HEK293 (cell line): ENCODE results near the gene SPATA31D1.
A peak's percentile ranks its signal among the peaks of the same experiment; 100 is the strongest.

Source experiments
- CTCF ChIA-PET: fragments of 350-600 bp; formaldehyde crosslinking; extraction: SDS; loops from one replicate; lab custom pipeline; 2021; ENCODE audit warnings: antibody characterized with exemption; lab: Yijun Ruan, JAX
- POLR2A ChIA-PET: fragments of 300-600 bp; formaldehyde crosslinking; extraction: SDS; loops from one replicate; lab custom pipeline; 2020; ENCODE audit warnings: antibody characterized with exemption, inconsistent platforms; lab: Yijun Ruan, JAX
- H3K27ac ChIP-seq: fragments of 200-500 bp; sonication (Bioruptor generic); 2 replicates; pipeline ENCODE4 v1.5.1; 2014; ENCODE audit warnings: low read depth, low read length, control low read depth, inconsistent platforms; ENCODE audit errors: extremely low read depth
- H3K36me3 ChIP-seq, 2 experiments: fragments of 200-500 bp in 1 of 2; sonication (Bioruptor generic) in 1 of 2; 1 replicate in 1 of 2; 2 replicates in 1 of 2; pipeline ENCODE4 v1.5.1; 2014 to 2017; ENCODE audit warnings: inconsistent platforms in 2 of 2, low read length in 2 of 2; ENCODE audit not compliant: control insufficient read depth in 2 of 2, insufficient read depth in 1 of 2
- H3K4me1 ChIP-seq: fragments of 200-500 bp; sonication (Bioruptor generic); 2 replicates; pipeline ENCODE4 v1.5.1; 2014; ENCODE audit warnings: mild to moderate bottlenecking, low read length, inconsistent platforms; ENCODE audit not compliant: control insufficient read depth, insufficient read depth
- H3K4me3 ChIP-seq: 2 replicates; pipeline ENCODE4 v1.5.1; 2011; ENCODE audit warnings: low read depth, mild to moderate bottlenecking, control low read depth, low read length, moderate library complexity
- H3K9me3 ChIP-seq: fragments of 200-500 bp; sonication (Bioruptor generic); 2 replicates; pipeline ENCODE4 v1.5.1; 2014; ENCODE audit warnings: low read depth, low read length, inconsistent platforms; ENCODE audit not compliant: control insufficient read depth, insufficient read depth
- BCL11A ChIP-seq: fragments of 450-650 bp; formaldehyde crosslinking; IDR thresholded peaks from 2 replicates; pipeline ENCODE4 v1.5.1; 2016; ENCODE audit warnings: low read depth, missing biosample characterization, missing genetic modification characterization
- RBAK ChIP-seq: fragments of 450-650 bp; formaldehyde crosslinking; IDR thresholded peaks from 2 replicates; pipeline ENCODE4 v1.5.1; 2016; ENCODE audit warnings: missing biosample characterization, missing genetic modification characterization
- SETDB1 ChIP-seq: IDR thresholded peaks from one replicate; pipeline ENCODE4 v1.6.1; 2017; ENCODE audit warnings: mild to moderate bottlenecking, low read length, moderate library complexity, mixed read lengths; ENCODE audit not compliant: insufficient read length
- ZBTB48 ChIP-seq: fragments of 450-650 bp; formaldehyde crosslinking; IDR thresholded peaks from 2 replicates; pipeline ENCODE4 v1.5.1; 2016; ENCODE audit warnings: missing biosample characterization, missing genetic modification characterization
- ZBTB49 ChIP-seq: fragments of 450-650 bp; formaldehyde crosslinking; IDR thresholded peaks from 2 replicates; pipeline ENCODE4 v1.5.1; 2016; ENCODE audit warnings: missing biosample characterization, missing genetic modification characterization, low read depth
- ZNF10 ChIP-seq: fragments of 450-650 bp; formaldehyde crosslinking; IDR thresholded peaks from 2 replicates; pipeline ENCODE4 v1.5.1; 2017; ENCODE audit warnings: missing biosample characterization, missing genetic modification characterization
- ZNF266 ChIP-seq: fragments of 450-650 bp; formaldehyde crosslinking; IDR thresholded peaks from 2 replicates; pipeline ENCODE4 v1.5.1; 2016; ENCODE audit warnings: missing biosample characterization, missing genetic modification characterization, low read depth
- ZNF280D ChIP-seq: fragments of 450-650 bp; formaldehyde crosslinking; IDR thresholded peaks from 2 replicates; pipeline ENCODE4 v1.5.1; 2016; ENCODE audit warnings: missing biosample characterization, missing genetic modification characterization
- ZNF654 ChIP-seq: fragments of 450-650 bp; formaldehyde crosslinking; IDR thresholded peaks from 2 replicates; pipeline ENCODE4 v1.5.1; 2016; ENCODE audit warnings: low read depth, missing biosample characterization, missing genetic modification characterization
- ZNF701 ChIP-seq: fragments of 450-650 bp; formaldehyde crosslinking; IDR thresholded peaks from 2 replicates; pipeline ENCODE4 v1.5.1; 2016; ENCODE audit warnings: missing biosample characterization, missing genetic modification characterization
- ZNF843 ChIP-seq: fragments of 450-650 bp; formaldehyde crosslinking; IDR thresholded peaks from 2 replicates; pipeline ENCODE4 v1.5.1; 2016; ENCODE audit warnings: missing biosample characterization, missing genetic modification characterization

SPATA31D1 gene

GRCh38 chr9:82010711-82011110 is 22.1 kb downstream of the SPATA31D1 start (continued):
- no peak for TF ChIP-seq ZBTB49 (tag by site-specific recombination)
- no peak for TF ChIP-seq BCL11A (tag by site-specific recombination)
- no peak for TF ChIP-seq ZNF843

- Histone ChIP-seq H3K27ac (no peak overlapping the region), H3K9me3 (no peaks in the 10 kb centered on the region), H3K4me3 (no peak overlapping the region), H3K36me3 (no peaks in the 10 kb centered on the region), H3K4me1 (no peaks in the 10 kb centered on the region)
- CTCF ChIA-PET, result interaction anchor here (0.7 kb wide), 1 partner anchor 38 kb away, joined by 3 read pairs; no protein-coding TSS in a partner anchor
- POLR2A ChIA-PET, result no interaction called here
- TF ChIP-seq ZBTB48 (tag by site-specific recombination), result no peak
Measured at GRCh38 chr9:82011133-82011532, 22.6 kb downstream of the SPATA31D1 start.

- Histone ChIP-seq H3K27ac (no peak overlapping the region), H3K36me3 (no peaks in the 10 kb centered on the region)
- TF ChIP-seq ZNF266 (tag by site-specific recombination), result no peak
- no peak for TF ChIP-seq ZNF701 (tag by site-specific recombination)
- TF ChIP-seq RBAK (tag by site-specific recombination), result no peak
- TF ChIP-seq, all 188 proteins: peak for 0
- CTCF ChIA-PET, result no interaction called here
- Histone ChIP-seq H3K4me1 (no peaks in the 10 kb centered on the region), H3K4me3 (no peak overlapping the region), H3K9me3 (no peaks in the 10 kb centered on the region)
- POLR2A ChIA-PET, result no interaction called here
Measured at GRCh38 chr9:82012276-82012675, 23.7 kb downstream of the SPATA31D1 start.

- no peaks in the 10 kb centered on the region for H3K36me3 ChIP-seq
- no peak overlapping the region for H3K4me3 ChIP-seq
- no peak for TF ChIP-seq ZNF654 (tag by site-specific recombination)
- no peak for TF ChIP-seq ZNF280D (tag by site-specific recombination)
- ChIA-PET POLR2A (no interaction called here), CTCF (interaction anchor here (0.9 kb wide), 1 partner anchor 11 kb away, joined by 3 read pairs; no protein-coding TSS in a partner anchor)
- no peaks in the 10 kb centered on the region for H3K9me3 ChIP-seq
- H3K27ac ChIP-seq, result no peak overlapping the region
- H3K4me1 ChIP-seq, result no peaks in the 10 kb centered on the region
Measured at GRCh38 chr9:82020331-82020730, 31.8 kb downstream of the SPATA31D1 start.

GRCh38 chr9:82021198-82021597 is 32.6 kb downstream of the SPATA31D1 start:
- H3K36me3 ChIP-seq, result no peaks in the 10 kb centered on the region
- H3K4me1 ChIP-seq, result no peaks in the 10 kb centered on the region
- no peak overlapping the region for H3K27ac ChIP-seq
- TF ChIP-seq SETDB1 (peak; percentile 37), ZNF10 (no peak)
- no peaks in the 10 kb centered on the region for H3K9me3 ChIP-seq
- H3K4me3 ChIP-seq, result no peak overlapping the region
- ChIA-PET POLR2A (no interaction called here), CTCF (interaction anchor here (0.9 kb wide), 1 partner anchor 10 kb away, joined by 3 read pairs; no protein-coding TSS in a partner anchor)
